NCI-H69 (cell line): ENCODE results near the gene NUDT14.

Experiments
- DNase-seq: peaks from one replicate; lab custom pipeline; 2025; lab: John Stamatoyannopoulos, UW

Gene NUDT14

DNA sequence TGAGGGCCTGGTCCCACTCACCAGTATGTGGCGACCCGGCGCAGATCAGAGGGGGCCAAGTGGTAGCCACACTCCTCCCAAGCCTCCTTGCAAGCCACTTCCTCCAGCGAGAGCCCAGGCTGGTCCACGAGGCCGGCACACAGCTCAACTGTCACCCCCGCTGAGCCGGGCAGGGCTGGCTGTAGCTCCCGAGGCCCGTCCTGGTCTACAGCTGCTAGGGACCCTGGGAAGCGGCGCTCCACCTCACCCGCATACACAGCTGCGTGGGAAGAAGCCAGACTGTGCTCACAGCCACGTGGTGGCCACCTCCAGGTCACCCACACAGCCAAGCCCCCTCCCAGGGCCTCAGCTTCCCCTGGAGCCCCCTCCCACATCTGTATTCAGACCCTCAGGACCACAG, 4.6 kb downstream of the NUDT14 start:
- peak; percentile 25 for DNase-seq

DNA sequence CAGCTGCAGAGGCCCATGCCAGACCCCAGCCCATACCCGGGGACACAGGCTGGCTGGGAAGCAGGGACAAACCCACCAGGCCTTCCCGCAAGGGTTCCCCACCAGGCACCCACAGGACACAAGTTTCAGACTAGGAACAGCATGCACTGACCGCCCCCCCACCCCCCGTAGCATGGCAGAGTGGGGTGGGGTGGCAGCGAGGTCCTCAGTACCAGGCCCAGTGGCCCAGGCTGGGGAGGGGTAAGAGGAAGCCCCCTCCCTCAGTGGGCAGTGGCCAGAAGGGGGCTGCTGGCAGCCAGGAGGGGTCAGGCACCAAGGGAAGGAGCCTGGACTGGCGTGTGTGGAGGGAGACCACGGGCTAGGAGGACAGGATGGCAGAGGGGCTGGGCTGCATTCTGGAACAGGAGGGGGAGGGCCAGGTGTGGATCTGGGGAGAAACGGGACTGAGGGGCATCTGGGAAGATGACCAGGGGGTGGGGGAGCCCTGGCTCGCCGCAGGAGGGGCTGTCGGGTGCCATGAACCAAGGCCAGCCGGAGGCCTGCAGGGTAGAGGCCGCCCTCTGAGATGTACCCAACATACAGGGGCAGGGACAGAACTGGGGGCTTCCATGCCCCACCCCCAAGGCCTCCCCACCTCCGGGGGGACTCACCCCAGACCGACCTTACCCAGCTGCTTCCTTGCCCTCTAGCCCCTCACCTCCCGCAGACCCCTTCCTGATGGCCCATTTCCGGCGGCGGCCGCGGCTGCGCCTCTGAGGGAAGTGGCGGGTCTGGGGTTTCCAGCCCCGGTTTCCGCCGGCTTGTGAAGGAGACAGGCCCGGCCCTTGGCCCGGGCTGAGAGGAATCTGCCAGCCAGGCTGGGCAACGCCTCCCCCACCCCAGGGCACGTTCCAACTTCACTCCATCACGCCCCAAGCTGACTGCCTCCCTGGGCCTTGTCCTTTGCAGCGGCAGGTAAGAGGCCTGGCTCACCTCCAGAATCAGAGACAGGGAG, 6.9 kb downstream of the NUDT14 start:
- DNase-seq: no peak

DNA sequence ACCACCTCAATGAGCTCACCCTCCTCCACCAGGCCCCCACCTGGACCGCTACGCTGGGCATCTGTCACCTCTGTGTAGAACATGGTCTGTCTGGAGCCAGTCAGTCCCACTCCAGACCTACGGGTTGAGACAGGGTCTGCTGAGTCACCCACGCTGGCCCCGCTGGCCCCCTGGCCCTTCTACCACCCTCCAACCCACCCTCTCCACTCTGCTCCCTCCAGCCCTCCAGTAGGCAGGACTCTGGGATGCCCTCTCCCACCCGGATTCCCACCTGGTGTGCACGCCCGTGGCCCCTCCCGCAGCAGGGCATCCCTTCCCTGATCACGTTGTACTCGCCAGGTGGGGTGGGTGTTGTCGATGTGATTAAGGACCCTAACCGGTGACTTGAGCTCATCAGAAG, 8.0 kb downstream of the NUDT14 start:
- DNase-seq: no peak

DNA sequence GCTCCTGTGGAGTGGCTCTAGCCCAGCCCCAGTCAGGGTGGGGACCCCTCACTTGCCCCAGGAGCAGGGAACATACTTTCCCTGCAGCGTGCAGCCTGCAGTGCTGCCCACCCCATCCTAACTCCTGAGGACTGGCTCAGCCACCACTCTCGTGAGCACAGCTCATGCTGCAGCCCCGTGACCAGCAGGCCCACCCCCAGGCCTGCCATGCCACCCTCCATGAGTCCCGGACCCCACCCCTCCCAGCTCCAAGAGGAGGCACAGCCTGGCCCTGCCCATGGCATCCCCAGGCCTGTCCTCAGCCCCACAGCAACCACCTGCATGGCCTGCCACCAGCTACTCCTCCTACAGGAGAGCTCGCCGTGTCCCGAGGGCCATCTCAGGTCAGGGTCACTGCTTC, 8.6 kb downstream of the NUDT14 start:
- DNase-seq: no peak

DNA sequence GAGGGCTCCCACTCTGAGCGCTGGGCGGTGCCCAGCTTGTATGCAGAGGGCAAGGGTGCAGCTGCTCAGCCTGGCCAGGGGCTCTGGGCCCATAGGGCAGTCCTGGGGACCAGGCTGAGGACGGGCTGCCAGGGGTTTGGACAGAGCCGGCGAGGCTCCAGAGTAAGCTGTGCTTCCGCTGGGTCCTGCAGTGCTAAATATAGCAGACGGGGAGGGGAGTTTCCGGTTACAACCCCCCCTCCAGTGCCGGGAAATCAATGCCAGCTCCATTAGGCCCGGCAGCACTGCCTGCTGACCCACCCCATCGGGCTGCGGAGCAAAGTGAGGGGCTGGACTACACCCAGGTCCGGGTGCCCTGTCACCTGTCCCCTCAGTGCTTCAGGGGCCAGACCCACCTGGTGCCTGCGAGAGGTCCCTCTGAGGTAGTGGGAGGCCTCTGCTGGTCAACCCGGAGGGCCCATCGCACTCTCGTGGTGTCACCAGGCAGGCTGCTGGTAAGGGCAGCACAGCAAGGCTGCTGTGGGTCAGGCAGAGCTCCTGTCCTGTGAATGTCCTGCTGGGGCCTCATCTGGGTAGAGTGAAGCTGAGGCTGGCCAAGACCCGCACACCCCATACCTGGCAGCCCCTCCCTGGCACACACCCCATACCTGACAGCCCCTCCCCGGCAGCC, 10.0 kb downstream of the NUDT14 start:
- peak; percentile 76 for DNase-seq

DNA sequence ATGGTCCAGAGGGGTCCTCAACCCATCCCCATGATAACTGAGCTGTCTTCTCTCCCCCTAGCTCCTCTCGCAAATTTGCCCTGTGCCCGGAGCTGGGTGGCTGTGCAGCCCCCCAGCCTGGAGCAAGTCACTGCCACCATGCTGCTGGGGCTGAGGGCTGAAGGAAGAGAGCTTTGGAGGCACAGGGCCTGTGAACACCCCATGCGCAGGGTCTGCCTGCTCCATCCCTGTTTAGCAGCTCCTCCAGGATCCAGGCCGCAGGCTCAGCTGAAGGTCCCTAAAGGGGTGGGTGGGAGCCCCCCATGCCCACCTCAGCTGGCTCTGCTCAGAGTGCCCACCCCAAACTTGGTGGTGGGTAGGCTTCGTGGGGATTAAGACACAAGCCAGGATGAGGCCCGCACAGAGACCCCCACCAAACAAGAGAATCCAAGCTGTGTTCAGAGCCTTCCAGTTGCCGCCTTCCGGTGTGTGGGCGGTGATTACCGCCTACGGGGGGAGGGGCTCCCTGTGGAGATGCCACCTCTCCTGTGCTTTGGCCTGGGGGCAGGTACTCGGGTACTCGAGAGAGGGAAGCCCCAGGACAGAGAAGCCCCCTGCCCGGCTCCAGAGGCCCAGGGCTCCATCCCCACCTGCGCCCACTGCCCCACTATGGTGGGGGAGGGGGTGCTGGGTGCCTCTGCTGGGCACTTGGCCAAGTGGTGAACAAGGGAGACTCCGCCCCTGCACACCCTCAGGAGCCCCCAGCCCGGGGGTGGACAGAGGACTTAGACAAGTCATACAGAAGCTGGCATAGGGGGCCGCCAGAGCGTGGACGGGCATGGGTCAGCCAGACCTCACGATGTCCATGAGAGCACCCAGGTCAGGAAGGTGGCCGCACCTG, 11.1 kb downstream of the NUDT14 start:
- DNase-seq: peak; percentile 48

DNA sequence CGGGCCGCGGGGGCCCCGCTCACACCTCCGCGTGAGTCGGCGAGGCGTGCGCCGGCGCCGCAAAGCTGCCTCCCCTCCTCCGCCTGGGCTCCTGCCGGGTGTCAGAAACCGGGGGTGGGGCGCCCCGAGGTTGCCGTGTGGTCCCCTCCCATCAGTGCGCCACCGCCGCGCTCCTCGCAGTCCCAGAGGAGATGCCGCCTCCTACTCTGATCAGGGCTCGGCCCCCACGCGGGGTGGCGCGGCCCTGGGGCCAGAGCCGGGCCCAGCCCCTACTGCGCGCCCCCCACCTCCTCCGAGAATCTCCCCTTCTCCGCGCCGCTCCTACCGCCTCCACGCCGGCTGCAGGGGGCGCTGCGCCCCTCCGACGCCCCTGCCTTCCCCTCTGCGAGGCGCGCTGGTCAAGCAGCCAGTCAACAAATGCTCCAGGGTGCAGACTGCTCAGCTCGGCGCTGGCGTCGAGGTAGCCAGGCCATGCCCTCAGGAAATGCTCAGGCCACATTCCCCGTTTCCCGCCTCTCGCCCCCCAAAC, 12.1 kb downstream of the NUDT14 start:
- peak; percentile 71 for DNase-seq

DNA sequence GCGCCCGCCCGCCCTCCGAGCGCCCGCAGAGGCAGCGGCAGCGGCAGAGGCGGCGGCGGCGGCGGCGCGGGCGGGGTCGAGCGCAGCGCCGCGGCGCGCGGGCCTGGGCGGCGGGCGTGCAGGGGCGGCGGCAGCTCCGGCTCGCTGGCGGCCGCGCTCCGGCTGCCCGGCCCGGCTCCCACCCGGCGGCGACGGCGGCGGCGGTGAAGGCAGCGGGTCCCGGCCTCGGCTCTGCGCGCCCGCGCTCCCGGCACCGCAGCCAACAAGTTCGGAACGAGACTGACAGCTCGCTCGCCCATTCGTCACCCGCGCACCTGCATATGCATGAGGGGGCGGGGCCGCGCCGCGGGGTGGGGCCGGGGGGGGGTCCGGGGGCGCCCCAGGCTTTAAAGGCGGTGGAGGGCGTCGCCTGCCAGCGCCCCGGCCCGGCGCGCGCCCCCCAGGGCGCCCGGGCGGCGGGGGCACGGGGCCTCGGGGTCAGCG, 12.6 kb downstream of the NUDT14 start, which contains the start of gene JAG2:
Gene JAG2 (minus strand): TSS at position 281 of the 483 bp plus-strand sequence. CDS start 356 bp downstream, outside the sequence.
- DNase-seq: peak; percentile 82

DNA sequence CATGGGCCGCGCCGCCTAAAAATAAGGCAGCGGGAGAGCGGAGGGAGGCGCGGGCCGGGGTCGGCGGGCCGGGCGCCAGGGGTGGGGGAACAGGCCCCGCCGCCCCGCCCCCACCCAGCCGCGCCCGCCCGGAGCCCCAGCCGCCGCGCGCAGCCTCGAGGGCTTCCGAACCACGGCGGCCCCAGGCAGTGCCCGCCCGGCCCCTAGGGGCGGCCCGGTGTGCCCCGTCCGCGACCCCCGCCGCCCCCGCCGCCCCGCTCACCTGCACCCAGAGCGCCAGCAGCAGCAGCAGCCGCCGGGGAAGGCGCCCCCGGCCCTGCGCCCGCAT, 13.1 kb downstream of the NUDT14 start:
- DNase-seq: no peak

DNA sequence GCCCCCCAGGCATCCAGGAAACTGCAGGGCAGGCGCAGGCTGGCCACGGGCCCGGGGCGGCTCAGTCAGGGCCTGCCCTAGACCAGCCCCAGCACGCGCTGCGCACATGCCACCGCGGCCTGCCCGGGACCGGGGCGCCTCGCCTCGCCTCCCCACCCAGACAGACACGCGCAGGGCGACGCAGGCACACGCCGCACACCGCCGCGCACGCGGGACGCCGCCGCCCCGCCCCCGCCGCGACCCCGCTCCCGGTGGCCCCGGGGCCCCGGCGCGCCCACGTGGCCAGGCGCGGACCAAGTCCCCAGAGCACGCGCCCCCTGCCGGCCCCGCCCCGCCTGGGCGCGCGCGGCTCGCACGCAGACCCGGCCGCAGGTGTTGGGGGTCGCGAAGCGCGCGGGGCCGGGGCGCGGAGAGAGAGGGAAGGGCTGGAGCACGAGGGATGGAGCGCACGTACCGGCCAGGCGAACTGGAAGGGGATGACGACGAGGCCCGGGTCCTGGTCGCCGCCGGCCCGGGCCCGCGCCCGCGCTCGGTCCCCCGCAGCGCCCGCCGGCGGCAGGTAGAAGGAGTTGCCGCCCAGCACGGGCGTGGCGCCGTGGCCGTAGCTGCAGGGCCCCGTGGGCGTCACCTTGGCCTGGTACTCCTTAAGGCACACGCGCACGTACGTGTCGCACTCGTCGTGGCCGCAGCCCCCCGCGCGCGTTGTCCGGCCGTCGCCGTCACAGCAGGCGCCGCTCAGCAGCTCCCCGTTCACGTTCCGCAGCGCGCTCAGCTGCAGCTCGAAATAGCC, 13.6 kb downstream of the NUDT14 start:
- peak; percentile 74 for DNase-seq

DNA sequence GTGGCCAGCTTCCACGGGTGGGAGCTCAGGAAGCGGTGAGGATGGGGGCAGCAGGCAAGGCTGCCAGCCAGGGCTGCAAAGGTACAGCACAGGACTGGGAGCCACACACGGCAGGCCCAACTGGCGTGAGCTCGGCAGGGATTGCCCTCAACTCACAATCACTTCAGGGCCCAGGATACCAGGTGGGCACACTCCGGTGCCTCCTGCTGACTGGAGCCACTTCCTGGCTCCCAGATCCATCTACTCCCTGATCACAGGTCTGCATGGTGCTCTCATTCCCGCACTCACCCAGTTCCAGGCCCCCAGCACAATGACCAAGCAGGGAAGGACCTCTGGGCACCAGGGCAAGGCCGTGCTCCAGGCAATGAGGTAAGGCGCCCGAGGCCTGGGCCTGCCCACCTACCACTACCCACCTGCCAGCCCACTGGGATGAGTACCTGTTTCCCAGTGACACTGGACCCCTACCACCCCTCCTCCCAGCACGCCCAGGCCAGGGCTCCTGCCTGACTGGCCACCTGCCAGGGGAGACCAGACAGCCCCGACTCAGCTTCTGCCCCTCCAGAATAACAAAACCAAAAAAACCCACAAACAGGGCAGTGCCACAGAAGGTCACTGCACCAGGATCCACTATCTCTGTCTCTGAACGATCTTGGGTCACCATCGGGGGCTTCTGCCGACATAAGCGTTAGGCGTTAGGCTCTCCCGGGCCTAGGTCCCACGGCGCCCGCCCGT, 14.4 kb downstream of the NUDT14 start:
- DNase-seq: peak; percentile 52

DNA sequence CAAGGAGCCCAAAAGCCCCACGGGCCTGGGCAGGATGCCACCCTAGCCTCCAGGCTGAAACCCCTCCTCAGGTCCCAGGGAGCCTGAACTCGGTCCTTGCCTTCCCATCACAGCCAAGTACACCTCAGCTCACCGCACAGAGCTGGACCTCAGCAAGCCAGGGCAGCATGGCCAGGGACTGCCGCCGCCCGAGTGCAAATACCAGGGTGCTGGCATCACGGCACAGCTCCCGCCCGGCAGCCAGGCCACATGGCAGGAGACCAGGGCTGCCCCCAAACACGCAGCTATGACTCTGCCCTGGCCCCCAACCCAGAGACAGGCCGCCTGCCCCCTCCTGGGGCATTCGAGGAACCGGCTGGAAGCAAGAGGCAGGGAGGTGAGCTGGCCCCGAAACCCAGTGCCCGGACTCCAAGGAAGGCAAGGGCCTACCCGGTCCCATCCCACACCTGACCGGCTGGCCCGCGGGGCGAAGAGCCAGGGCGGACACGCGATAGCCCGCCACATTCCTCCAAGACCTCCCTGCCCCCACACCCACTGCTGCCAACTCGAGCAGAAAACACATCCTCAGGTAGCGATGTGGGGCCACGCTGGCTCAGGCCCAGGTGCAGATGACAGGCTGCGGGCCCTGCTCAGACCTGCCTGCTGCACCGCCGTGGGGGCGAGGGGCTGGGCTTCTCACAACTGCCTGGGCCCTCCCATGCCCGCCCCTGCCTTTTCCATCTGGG, 15.2 kb downstream of the NUDT14 start:
- DNase-seq: peak; percentile 53

DNA sequence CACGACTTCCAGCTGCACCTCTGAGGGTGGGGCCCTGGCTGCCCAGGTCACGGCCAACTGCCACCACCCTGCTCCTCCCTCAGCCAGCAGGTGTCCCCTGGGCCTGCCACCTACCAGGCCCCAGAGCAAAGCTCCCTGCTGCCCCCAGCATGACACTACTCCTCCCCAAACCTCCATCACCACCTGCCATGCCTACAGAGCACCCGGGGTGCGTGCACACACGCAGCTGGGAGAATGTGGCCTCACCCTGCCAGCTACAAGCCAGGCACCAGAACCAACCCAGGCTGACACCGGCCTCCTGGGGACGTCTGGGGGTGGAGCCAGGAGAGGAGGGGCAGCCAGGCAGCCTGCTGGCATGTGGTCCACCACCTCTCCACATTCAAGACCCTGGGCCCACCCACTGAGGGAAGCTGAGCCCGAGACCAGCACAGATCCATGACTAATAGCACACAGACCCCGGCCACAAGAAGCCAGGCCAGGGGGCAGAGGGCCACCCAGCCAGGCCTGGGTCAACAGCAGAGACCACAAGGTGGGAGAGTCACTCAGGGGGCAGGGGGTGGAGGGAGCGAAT, 15.9 kb downstream of the NUDT14 start:
- peak; percentile 83 for DNase-seq

DNA sequence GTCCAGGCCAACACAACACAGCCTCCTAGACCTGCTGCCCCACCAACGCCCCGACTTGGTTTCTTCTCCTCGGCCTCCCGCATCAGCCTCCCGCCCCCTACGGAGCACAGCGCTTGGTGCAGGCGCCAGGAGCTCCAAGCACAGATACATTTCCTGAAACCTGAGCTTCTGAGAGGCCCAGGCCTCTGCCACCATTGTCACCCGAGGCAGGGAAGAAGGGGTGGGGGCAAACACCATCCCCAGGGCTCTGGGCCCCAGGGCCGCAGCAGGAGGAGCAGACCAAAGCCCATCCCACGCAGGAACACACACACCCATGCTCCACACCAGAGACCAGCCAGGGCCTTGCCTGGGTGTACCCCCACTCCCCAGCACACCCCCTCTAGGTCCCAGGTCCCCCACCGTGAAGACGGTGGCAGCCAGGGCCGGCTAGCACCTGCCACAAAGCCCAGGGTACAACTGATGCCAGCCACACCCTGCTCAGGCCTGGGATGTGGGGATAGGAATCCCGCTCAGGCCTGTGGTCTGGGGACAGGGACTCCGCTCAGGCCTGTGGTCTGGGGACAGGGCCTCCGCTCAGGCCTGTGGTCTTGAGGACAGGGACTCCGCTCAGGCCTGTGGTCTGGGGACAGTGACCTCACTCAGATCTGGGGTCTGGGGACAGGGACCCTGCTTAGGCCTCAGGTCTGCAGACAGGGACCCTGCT, 17.9 kb downstream of the NUDT14 start:
- DNase-seq: peak; percentile 58

DNA sequence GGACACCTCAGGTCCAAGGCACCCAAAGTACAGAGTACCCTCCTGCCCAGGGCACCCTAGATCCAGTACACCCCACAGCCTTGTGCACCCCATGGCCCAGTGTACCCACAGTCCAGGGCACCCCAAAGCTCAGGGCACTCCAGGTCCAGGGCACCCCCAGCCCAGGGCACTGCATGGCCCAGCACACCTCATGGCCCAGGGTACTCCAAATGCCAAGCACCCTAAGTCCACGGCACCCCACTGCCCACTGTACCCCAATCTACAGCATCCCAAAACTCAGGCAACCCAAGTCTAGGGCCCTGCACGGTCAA, 18.5 kb downstream of the NUDT14 start:
- DNase-seq: no peak

DNA sequence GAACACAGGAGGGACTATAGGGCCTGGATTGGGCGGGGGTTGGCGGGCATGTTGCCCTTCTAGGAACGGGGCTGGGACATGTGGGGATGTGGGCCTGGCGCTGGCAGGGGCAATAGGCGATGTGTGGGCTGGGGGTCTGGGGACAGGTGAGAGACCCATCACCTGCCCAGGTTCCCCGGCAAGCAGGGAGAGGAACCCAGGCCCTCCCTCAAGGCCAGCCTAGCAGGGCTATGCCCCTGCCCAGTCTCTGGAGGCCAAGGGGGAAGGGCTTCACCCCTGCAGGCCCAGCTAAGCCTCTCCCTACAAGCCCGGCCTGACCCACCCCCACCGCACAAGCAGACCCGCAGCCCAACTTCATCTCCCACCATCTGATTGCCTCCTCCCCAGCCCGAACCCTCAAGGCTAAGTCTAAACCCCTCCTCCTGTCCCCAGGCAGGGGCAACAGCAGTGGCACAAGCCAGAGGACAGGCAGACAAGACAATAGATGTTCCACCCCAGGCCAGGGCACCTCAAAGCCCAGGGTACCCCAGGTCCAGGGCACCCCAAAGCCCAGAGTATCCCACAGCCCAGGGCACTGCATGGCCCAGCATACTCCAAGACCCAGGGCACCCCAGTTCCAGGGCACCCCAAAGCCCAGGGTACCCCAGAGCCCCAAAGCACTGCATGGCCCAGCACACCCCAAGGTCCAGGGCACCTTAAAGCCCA, 19.0 kb downstream of the NUDT14 start:
- DNase-seq: peak; percentile 40

DNA sequence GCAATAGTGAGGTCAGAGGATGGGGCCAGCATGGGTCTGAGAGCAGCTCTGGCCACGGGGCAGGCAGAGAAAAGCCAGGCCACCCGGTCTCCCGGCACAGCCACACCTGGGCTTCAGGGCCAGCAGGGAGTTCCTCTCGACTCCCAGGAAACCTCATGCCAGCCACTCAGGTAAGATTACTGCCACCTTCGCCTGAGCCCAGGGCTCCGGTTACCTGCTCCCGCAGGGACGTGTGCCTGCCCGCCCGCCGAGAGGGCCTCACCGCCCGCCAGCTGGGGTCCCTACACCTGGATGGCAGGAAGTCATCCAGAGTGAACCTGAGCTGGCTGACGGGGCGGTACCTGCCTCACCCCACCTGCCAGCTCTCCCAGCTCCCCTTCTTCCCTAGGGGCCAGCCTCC, 19.8 kb downstream of the NUDT14 start:
- peak; percentile 94 for DNase-seq

DNA sequence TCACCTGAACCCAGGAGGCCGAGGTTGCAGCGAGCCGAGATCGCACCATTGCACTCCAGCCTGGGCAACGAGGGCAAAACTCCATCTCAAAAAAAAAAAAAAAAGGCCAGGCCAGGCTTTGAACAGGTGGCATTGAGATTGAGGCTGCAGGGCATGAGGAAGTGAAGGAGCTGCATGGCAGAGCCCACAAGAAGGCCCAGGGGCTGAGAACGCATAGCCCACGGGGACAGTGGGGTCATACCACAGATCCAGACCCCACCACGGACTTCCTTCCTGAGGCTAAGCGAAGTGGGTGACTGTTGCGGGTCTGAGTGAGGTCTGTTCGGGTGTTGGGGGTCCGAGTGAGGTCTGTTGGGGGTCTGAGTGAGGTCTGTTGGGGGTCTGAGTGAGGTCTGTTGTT, 20.3 kb downstream of the NUDT14 start:
- DNase-seq: peak; percentile 41
